ENCODE data around the gene PKDREJ. TPM values are rescaled to one million over a fixed set of nuclear protein-coding genes. Genes with fewer than 3 reads are reported as not detected.

Gene PKDREJ
- polyA plus RNA-seq, 1 donor from 2014 or later, result not detected

- Histone ChIP-seq H3K27me3 (ENCODE audit: insufficient read depth, low read depth, low read length) (no peaks in the 10 kb centered on the region), H3K36me3 (ENCODE audit: insufficient read depth, low read length) (no peaks in the 10 kb centered on the region), H3K4me3 (ENCODE audit: low read length) (no peak overlapping the region), H2AFZ (ENCODE audit: low read depth, low read length) (no peak overlapping the region), H3K9me2 (ENCODE audit: insufficient read depth, low read length) (no peaks in the 10 kb centered on the region), H3K4me2 (ENCODE audit: low read length) (no peak overlapping the region), H3K9ac (ENCODE audit: low read length) (no peak overlapping the region), H4K20me1 (ENCODE audit: insufficient read depth) (no peaks in the 10 kb centered on the region), H3F3A (ENCODE audit: insufficient read depth, low read length, poor library complexity, severe bottlenecking) (no peaks in the 10 kb centered on the region), H3K9me3 (ENCODE audit: low read length) (no peaks in the 10 kb centered on the region), H3K79me2 (replicated peaks; ENCODE audit: insufficient read depth, low read length) (peaks cover 3% of the 10 kb centered on the region), H3K27ac (ENCODE audit: low read length) (no peak overlapping the region)
- TF ChIP-seq POLR2AphosphoS5 (IDR thresholded peaks at IDR 0.05), result no peak
- TF ChIP-seq CTCF (IDR thresholded peaks at IDR 0.05; ENCODE audit: poor library complexity, severe bottlenecking), result no peak
Observed at GRCh38 chr22:46293577-46294260, 30.6 kb upstream of the PKDREJ start.

GRCh38 chr22:46292732-46293131 lies 29.6 kb upstream of the PKDREJ start:
- TF ChIP-seq MXI1 (conservative IDR thresholded peaks at IDR 0.05; ENCODE audit: poor library complexity, severe bottlenecking) (no peak), POLR2AphosphoS5 (IDR thresholded peaks at IDR 0.05) (no peak), CTCF (IDR thresholded peaks at IDR 0.05; ENCODE audit: poor library complexity, severe bottlenecking) (no peak), RAD21 (conservative IDR thresholded peaks at IDR 0.05) (no peak), SMC3 (conservative IDR thresholded peaks at IDR 0.05; ENCODE audit: poor library complexity) (no peak), EP300 (conservative IDR thresholded peaks at IDR 0.05; ENCODE audit: poor library complexity, severe bottlenecking) (no peak), TAF1 (IDR thresholded peaks at IDR 0.05; ENCODE audit: low read depth) (no peak), EZH2 (IDR thresholded peaks at IDR 0.05; ENCODE audit: borderline replicate concordance, insufficient read depth, low read length, poor library complexity, severe bottlenecking) (no peak), REST (IDR thresholded peaks at IDR 0.05; ENCODE audit: borderline replicate concordance) (no peak)
- Histone ChIP-seq H3K9me3 (ENCODE audit: low read length) (no peaks in the 10 kb centered on the region), H3K9ac (ENCODE audit: low read length) (no peak overlapping the region), H3K36me3 (ENCODE audit: insufficient read depth, low read length) (no peaks in the 10 kb centered on the region), H3K27me3 (ENCODE audit: insufficient read depth, low read depth, low read length) (no peaks in the 10 kb centered on the region), H3F3A (ENCODE audit: insufficient read depth, low read length, poor library complexity, severe bottlenecking) (no peaks in the 10 kb centered on the region), H2AFZ (ENCODE audit: low read depth, low read length) (no peak overlapping the region), H3K79me2 (replicated peaks; ENCODE audit: insufficient read depth, low read length) (peaks cover 2% of the 10 kb centered on the region), H3K4me3 (ENCODE audit: low read length) (no peak overlapping the region), H3K9me2 (ENCODE audit: insufficient read depth, low read length) (no peaks in the 10 kb centered on the region), H4K20me1 (ENCODE audit: insufficient read depth) (no peaks in the 10 kb centered on the region), H3K4me2 (ENCODE audit: low read length) (no peak overlapping the region), H3K27ac (ENCODE audit: low read length) (no peak overlapping the region)
